K562 (cell line): ENCODE results near the gene SOX8. TPM values are rescaled to one million over a fixed set of nuclear protein-coding genes. Genes with fewer than 3 reads are reported as not detected.

Experiments used
- ATAC-seq: fragments of 200-7000 bp; cut with Tn5 transposase; 3 replicates; pipeline ENCODE4 v1.9.1; 2020; ENCODE audit warnings: moderate library complexity
- BruUV-seq: library from RNA; stranded (reverse); fragments of 400-500 nt; replicated peaks from 2 replicates; lab custom pipeline; 2021; lab: Mats Ljungman, UMichigan
- CTCF ChIA-PET: fragments of 300-600 bp; formaldehyde crosslinking; extraction: SDS; loops from one replicate; lab custom pipeline; 2021; ENCODE audit warnings: low intra/inter-chr PET ratio; lab: Yijun Ruan, JAX
- POLR2A ChIA-PET: fragments of 300-600, 350-650 bp; sonication (Branson Sonifier 250); formaldehyde crosslinking; extraction: SDS; loops from one replicate; lab custom pipeline; 2021; ENCODE audit warnings: antibody characterized with exemption, inconsistent platforms; lab: Yijun Ruan, JAX
- DNase-seq, 4 experiments: peaks; one replicate each; pipeline versions ENCODE4 v3.0.0 to v3.0.0-alpha.2; 2011 to 2018; ENCODE audit warnings: low spot score in 3 of 4, mixed read lengths in 3 of 4; ENCODE audit errors: extremely low read depth in 1 of 4
- FAIRE-seq: peaks from 2 replicates; lab custom pipeline; 2011; peaks lifted over from hg19 to GRCh38; lab: Jason Lieb, UNC
- H2AFZ ChIP-seq: 2 replicates; pipeline ENCODE4 v1.6.0; 2011; ENCODE audit warnings: low read depth, low read length, control low read depth, inconsistent platforms
- H3K27ac ChIP-seq: fragments of 200-600 bp; 3 replicates; pipeline ENCODE4 v1.8.0; 2011; ENCODE audit warnings: low read depth, mild to moderate bottlenecking, control low read depth, inconsistent platforms, low read length, moderate library complexity, mixed read lengths; ENCODE audit errors: extremely low read depth
- H3K27me3 ChIP-seq, 2 experiments: fragments of 300-600 bp in 1 of 2; 2 replicates in 1 of 2; 3 replicates in 1 of 2; pipeline versions ENCODE4 v1.6.0 to v1.8.0; 2011; ENCODE audit warnings: inconsistent platforms in 2 of 2, low read length in 2 of 2, mild to moderate bottlenecking in 1 of 2, mixed read lengths in 1 of 2, moderate library complexity in 1 of 2; ENCODE audit not compliant: control insufficient read depth in 2 of 2, insufficient read depth in 2 of 2
- H3K36me3 ChIP-seq: fragments of 300-600 bp; 3 replicates; pipeline ENCODE4 v1.8.0; 2011; ENCODE audit warnings: mild to moderate bottlenecking, low read length, inconsistent platforms; ENCODE audit not compliant: control insufficient read depth, insufficient read depth
- H3K4me1 ChIP-seq, 2 experiments: fragments of 200-600 bp in 1 of 2; replicated peaks in 1 of 2; 2 replicates in 1 of 2; 3 replicates in 1 of 2; pipeline versions ENCODE4 v1.5.1 to v1.8.0; 2011; ENCODE audit warnings: inconsistent platforms in 2 of 2, low read length in 2 of 2, mild to moderate bottlenecking in 1 of 2, mixed read lengths in 1 of 2, moderate library complexity in 1 of 2; ENCODE audit not compliant: control insufficient read depth in 2 of 2, insufficient read depth in 2 of 2
- H3K4me2 ChIP-seq: 2 replicates; pipeline ENCODE4 v1.6.1; 2011; ENCODE audit warnings: low read length, control low read depth, inconsistent platforms, mixed read lengths; ENCODE audit not compliant: insufficient read depth
- H3K4me3 ChIP-seq: fragments of 200-600 bp; sonication (generic), shearing (Covaris generic); 2 replicates; pipeline ENCODE4 v1.5.1; 2016; ENCODE audit warnings: control low read depth, inconsistent platforms
- H3K79me2 ChIP-seq: fragments of 200-600 bp; 3 replicates; pipeline ENCODE4 v1.8.0; 2011; ENCODE audit warnings: low read length, inconsistent platforms; ENCODE audit not compliant: control insufficient read depth, insufficient read depth
- H3K9ac ChIP-seq, 2 experiments: 2 replicates each; pipeline versions ENCODE4 v1.6.0 to v1.6.1; 2011; ENCODE audit warnings: low read depth in 2 of 2, low read length in 2 of 2, control low read depth in 1 of 2, inconsistent platforms in 1 of 2, mild to moderate bottlenecking in 1 of 2, mixed read lengths in 1 of 2; ENCODE audit not compliant: insufficient read depth in 1 of 2
- H3K9me1 ChIP-seq: one replicate; pipeline ENCODE4 v1.6.0; 2011; ENCODE audit warnings: inconsistent platforms, mild to moderate bottlenecking, low read length, moderate library complexity; ENCODE audit not compliant: control insufficient read depth, insufficient read depth
- H3K9me3 ChIP-seq: replicated peaks from 2 replicates; pipeline ENCODE4 v1.5.1; 2011; ENCODE audit warnings: low read depth, low read length, inconsistent platforms; ENCODE audit not compliant: control insufficient read depth, insufficient read depth
- H4K20me1 ChIP-seq: replicated peaks from 2 replicates; pipeline ENCODE4 v1.6.1; 2011; ENCODE audit warnings: low read length, inconsistent platforms, mixed read lengths; ENCODE audit not compliant: control insufficient read depth, insufficient read depth
- ESRRA ChIP-seq: fragments of 450-650 bp; IDR thresholded peaks from 2 replicates; pipeline ENCODE4 v1.6.1; 2014; ENCODE audit warnings: low read depth, mild to moderate bottlenecking, moderate library complexity, borderline replicate concordance
- GTF2E2 ChIP-seq: fragments of 200-800 bp; sonication (Bioruptor generic); IDR thresholded peaks from 2 replicates; pipeline ENCODE4 v1.6.1; 2016; ENCODE audit warnings: missing genetic modification characterization, missing compliant biosample characterization
- HNRNPH1 ChIP-seq: fragments of 200-400 bp; formaldehyde crosslinking; optimal IDR thresholded peaks from 2 replicates; pipeline ENCODE3; 2017; ENCODE audit warnings: low read depth, mild to moderate bottlenecking, low read length, moderate library complexity
- HNRNPL ChIP-seq: fragments of 200-400 bp; formaldehyde crosslinking; IDR thresholded peaks from 2 replicates; pipeline ENCODE4 v1.6.1; 2017; ENCODE audit warnings: low read depth, mild to moderate bottlenecking, low read length
- PHF20 ChIP-seq: fragments of 450-650 bp; IDR thresholded peaks from 2 replicates; pipeline ENCODE4 v1.6.1; 2018; ENCODE audit not compliant: partially characterized antibody
- POLR2B ChIP-seq: fragments of 450-650 bp; IDR thresholded peaks from 2 replicates; pipeline ENCODE4 v1.6.1; 2018; ENCODE audit warnings: low read depth; ENCODE audit not compliant: partially characterized antibody
- SRF ChIP-seq, 2 experiments: fragments of 250-450, 450-650 bp in 1 of 2; sonication (Bioruptor Pico) in 1 of 2; sonication (generic) in 1 of 2; formaldehyde crosslinking; IDR thresholded peaks; 2 replicates each; pipeline versions ENCODE4 v1.5.0 to v1.5.1; 2020 to 2022; ENCODE audit warnings: mild to moderate bottlenecking in 1 of 2, missing genetic modification reagents in 1 of 2
- YY1 ChIP-seq, 3 experiments: IDR thresholded peaks; 2 replicates each; pipeline ENCODE4 v1.6.1; 2011; ENCODE audit warnings: low read length in 2 of 3, mild to moderate bottlenecking in 2 of 3, moderate library complexity in 2 of 3, borderline replicate concordance in 1 of 3, control low read depth in 1 of 3, low read depth in 1 of 3; ENCODE audit not compliant: insufficient read depth in 3 of 3, insufficient replicate concordance in 2 of 3, control insufficient read depth in 1 of 3, insufficient read length in 1 of 3; ENCODE audit errors: extremely low read depth in 1 of 3
- ZNF282 ChIP-seq: sonication (generic); formaldehyde crosslinking; IDR thresholded peaks from 2 replicates; pipeline ENCODE4 v1.8.1; 2023; ENCODE audit warnings: missing genetic modification reagents
- WGBS: fragments of 100-300 bp; shearing (Covaris generic); methylation state at CpG from one replicate; pipeline ENCODE4 v1.1.6; 2016; ENCODE audit warnings: low coverage, mixed read lengths; ENCODE audit not compliant: insufficient coverage; ENCODE audit errors: missing lambda C conversion rate; 5-methylcytosine and 5-hydroxymethylcytosine counted together
- in situ Hi-C: fragments of 300-500 bp; cut with MboI; formaldehyde crosslinking; loops from 4 replicates; pipeline ENCODE4 v1.15.0; 2018; ENCODE audit warnings: inconsistent platforms, mixed read lengths
- intact Hi-C: fragments of 100-400 bp; cut with micrococcal nuclease; formaldehyde crosslinking; loops from 2 replicates; pipeline ENCODE4 v1.14.2; 2022
- polyA plus RNA-seq, 8 experiments: library from polyadenylated mRNA; depleted of rRNA in 4 of 8; stranded (reverse) in 5 of 8; unstranded in 3 of 8; fragments of >200 nt; fragmentation: Nextera tagmentation in 2 of 8; fragmentation: Illumina TruSeq in 1 of 8; extraction: Ambion mirVana in 2 of 8; extraction: Trizol in 1 of 8; gene quantifications; 2 replicates each; pipeline versions ENCODE4 v1.2.1 to v1.2.3, GENCODE V29; 2011 to 2014; ENCODE audit warnings: inconsistent platforms in 1 of 8, missing spikeins in 1 of 8
- total RNA-seq, 7 experiments: library from RNA; depleted of rRNA in 6 of 7; stranded (reverse); fragments of >200 nt in 6 of 7; fragmentation: Illumina TruSeq in 2 of 7; extraction: Trizol in 2 of 7; gene quantifications; 2 replicates each; pipeline versions ENCODE4 v1.2.1 to v1.2.3, GENCODE V29; 2011 to 2021; ENCODE audit warnings: low replicate concordance in 1 of 7
- TF ChIP-seq, protein P1 (sequence below): fragments of 250-450 bp; sonication (Bioruptor Pico); IDR thresholded peaks from 2 replicates; pipeline ENCODE4 v1.5.0; 2021
- TF ChIP-seq, protein P2 (sequence below), 3 experiments: fragments of 200-800 bp in 1 of 3; sonication (Bioruptor generic) in 1 of 3; sonication (generic) in 1 of 3; formaldehyde crosslinking in 1 of 3; IDR thresholded peaks; 2 replicates each; pipeline versions ENCODE4 v1.6.1 to v1.8.0; 2016 to 2022; ENCODE audit warnings: mild to moderate bottlenecking in 2 of 3, missing compliant biosample characterization in 2 of 3, missing genetic modification characterization in 2 of 3, missing genetic modification reagents in 1 of 3
- TF ChIP-seq, protein P3 (sequence below), 3 experiments: fragments of 200-800 bp in 1 of 3; fragments of 250-450 bp in 1 of 3; fragments of 450-650 bp in 1 of 3; sonication (Bioruptor Pico) in 1 of 3; sonication (Bioruptor generic) in 1 of 3; formaldehyde crosslinking in 1 of 3; IDR thresholded peaks; 2 replicates each; pipeline versions ENCODE4 v1.6.1 to v1.8.0; 2016 to 2022; ENCODE audit warnings: mild to moderate bottlenecking in 2 of 3, missing genetic modification characterization in 2 of 3, missing compliant biosample characterization in 1 of 3, moderate library complexity in 1 of 3

SOX8 gene
- total and polyA plus RNA-seq, 9 of the 15 experiments (the other 6 are each of a cell fraction or from before 2014, with no cell fraction given): 0.07 to 0.15 (median 0.15) TPM; not detected in 6

DNA sequence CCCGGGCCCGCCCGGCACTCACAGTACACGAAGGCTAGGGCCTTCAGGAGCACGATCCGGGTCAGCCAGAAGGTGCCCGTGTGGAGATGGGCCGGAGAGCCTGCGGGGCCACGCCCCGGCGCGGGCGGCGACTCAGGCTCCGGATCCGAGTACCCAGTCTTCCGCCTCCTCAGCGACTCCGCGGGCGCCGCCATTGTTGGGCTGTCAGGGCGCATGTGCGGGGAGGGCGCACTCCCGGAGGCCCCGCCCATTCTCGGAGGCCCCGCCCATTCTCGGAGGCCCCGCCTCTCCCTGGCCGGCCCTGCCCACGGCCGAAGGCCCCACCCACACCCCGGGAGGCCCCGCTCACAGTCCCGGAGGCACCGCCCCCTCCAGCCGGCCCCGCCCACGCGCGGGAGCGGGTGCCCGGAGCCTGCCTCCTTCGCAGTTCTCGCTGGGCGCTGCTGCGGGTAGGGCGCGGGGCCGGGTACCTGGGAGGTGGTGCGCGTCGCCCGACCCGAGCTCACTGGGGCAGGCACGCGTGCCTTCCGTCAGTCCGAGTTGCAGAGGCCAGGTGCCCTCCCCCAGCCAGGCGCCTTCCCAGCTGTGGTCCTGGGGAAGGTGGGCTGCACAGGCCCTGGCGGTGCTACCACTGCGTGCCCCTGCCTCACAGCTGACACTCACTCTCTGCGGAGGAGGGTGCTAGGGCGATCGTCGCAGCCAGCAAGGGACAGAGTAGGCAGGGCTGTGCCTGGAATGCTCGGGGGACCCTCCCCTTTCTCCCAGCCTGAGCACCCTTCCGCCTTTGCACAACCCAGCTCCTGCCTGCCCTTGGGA, 10.6 kb upstream of the SOX8 start, which contains the start of gene LMF1:
TSS of gene LMF1 (minus strand) at position 219 of the 816 bp plus-strand sequence. CDS start at position 215, 4 bp downstream.
- H3K4me1 ChIP-seq: peaks cover 4 to 51% of the 10 kb centered on the region in 2 experiments; a peak in 3 of 5 replicates
- 0 out of 3 replicates have a peak, but pooled peaks cover 8% of the 10 kb centered on the region for H3K79me2 ChIP-seq
- H4K20me1 ChIP-seq: peaks cover 5% of the 10 kb centered on the region; the same call in 1 of the 2 replicates
- in situ Hi-C loops: no loop called here
- H3K4me3 ChIP-seq: peak within 1 kb of the TSS; percentile 96
- BruUV-seq: no TSS peak
- WGBS: under 1% methylated on average over 30 of the region's 71 CpGs
- DNase-seq: peak; percentile 91 to 99 (median 99)
- peak; percentile 96 for ATAC-seq
- peak within 1 kb of the TSS; percentile 80 for H3K27ac ChIP-seq
- intact Hi-C loops: no loop called here
- H3K36me3 ChIP-seq: no peaks in the 10 kb centered on the region; the same call in 2 of the 3 replicates
- ChIA-PET CTCF (no interaction called here), POLR2A (no interaction called here)
- peak; percentile 89 for FAIRE-seq
- H3K9me1 ChIP-seq: no peaks in the 10 kb centered on the region
- peak within 1 kb of the TSS; percentile 95 for H2AFZ ChIP-seq
- H3K9me3 ChIP-seq: no peaks in the 10 kb centered on the region; the same call in 1 of the 2 replicates
- peak within 1 kb of the TSS; percentile 90 for H3K4me2 ChIP-seq
- H3K9ac ChIP-seq: peak within 1 kb of the TSS; percentile 83 to 96; a peak in 3 of 4 replicates
- peaks cover 34 to 50% of the 10 kb centered on the region in 2 experiments for H3K27me3 ChIP-seq
- TF ChIP-seq HNRNPL (0 out of 2 replicates have a peak, but pooled peaks have one; percentile 30), YY1 (IDR thresholded peaks at IDR 0.05; ENCODE audit: borderline replicate concordance in 1 of 3, control insufficient read depth in 1 of 3, extremely low read depth in 1 of 3, insufficient read depth in 3 of 3, insufficient read length in 1 of 3, insufficient replicate concordance in 2 of 3, low read depth in 1 of 3, low read length in 2 of 3) (peak; percentile 84 to 99 (median 97)), GTF2E2 (tag) (peak; percentile 59; the same call in 1 of the 2 replicates), ZNF282 (0 out of 2 replicates have a peak, but pooled peaks have one; percentile 5), SRF (CRISPR knock-in tag; IDR thresholded peaks at IDR 0.05) (peak in 1 of 2 experiments; percentile 60; a peak in 1 of 4 replicates), POLR2B (peak; percentile 77), ESRRA (peak; percentile 44; the same call in 1 of the 2 replicates), PHF20 (peak; percentile 93), HNRNPH1 (no peak)
- TF ChIP-seq, protein P1, sequence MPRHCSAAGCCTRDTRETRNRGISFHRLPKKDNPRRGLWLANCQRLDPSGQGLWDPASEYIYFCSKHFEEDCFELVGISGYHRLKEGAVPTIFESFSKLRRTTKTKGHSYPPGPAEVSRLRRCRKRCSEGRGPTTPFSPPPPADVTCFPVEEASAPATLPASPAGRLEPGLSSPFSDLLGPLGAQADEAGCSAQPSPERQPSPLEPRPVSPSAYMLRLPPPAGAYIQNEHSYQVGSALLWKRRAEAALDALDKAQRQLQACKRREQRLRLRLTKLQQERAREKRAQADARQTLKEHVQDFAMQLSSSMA (CRISPR knock-in tag): no peak
- TF ChIP-seq, protein P2, sequence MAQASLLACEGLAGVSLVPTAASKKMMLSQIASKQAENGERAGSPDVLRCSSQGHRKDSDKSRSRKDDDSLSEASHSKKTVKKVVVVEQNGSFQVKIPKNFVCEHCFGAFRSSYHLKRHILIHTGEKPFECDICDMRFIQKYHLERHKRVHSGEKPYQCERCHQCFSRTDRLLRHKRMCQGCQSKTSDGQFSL (CRISPR knock-in tag; IDR thresholded peaks at IDR 0.05): 0 out of 2 replicates have a peak, but pooled peaks have one; percentile 15
- TF ChIP-seq, protein P2 (tag; IDR thresholded peaks at IDR 0.05): no peak
- TF ChIP-seq, protein P3, sequence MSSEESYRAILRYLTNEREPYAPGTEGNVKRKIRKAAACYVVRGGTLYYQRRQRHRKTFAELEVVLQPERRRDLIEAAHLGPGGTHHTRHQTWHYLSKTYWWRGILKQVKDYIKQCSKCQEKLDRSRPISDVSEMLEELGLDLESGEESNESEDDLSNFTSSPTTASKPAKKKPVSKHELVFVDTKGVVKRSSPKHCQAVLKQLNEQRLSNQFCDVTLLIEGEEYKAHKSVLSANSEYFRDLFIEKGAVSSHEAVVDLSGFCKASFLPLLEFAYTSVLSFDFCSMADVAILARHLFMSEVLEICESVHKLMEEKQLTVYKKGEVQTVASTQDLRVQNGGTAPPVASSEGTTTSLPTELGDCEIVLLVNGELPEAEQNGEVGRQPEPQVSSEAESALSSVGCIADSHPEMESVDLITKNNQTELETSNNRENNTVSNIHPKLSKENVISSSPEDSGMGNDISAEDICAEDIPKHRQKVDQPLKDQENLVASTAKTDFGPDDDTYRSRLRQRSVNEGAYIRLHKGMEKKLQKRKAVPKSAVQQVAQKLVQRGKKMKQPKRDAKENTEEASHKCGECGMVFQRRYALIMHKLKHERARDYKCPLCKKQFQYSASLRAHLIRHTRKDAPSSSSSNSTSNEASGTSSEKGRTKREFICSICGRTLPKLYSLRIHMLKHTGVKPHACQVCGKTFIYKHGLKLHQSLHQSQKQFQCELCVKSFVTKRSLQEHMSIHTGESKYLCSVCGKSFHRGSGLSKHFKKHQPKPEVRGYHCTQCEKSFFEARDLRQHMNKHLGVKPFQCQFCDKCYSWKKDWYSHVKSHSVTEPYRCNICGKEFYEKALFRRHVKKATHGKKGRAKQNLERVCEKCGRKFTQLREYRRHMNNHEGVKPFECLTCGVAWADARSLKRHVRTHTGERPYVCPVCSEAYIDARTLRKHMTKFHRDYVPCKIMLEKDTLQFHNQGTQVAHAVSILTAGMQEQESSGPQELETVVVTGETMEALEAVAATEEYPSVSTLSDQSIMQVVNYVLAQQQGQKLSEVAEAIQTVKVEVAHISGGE (CRISPR knock-in tag; IDR thresholded peaks at IDR 0.05): 0 out of 6 replicates have a peak, but pooled peaks of 1 of the 3 experiments have one; percentile 31
